HAP-1 (cell line): ENCODE results near the gene UGT2B10.

ENCODE experiments used
- DNase-seq, 2 experiments: peaks; one replicate each; pipeline ENCODE4 v3.0.0-alpha.2; 2016 to 2020; ENCODE audit warnings: low spot score in 2 of 2
- H3K27me3 ChIP-seq: fragments of 250-450 bp; sonication (Bioruptor Pico); 2 replicates; pipeline ENCODE4 v1.5.1; 2020; ENCODE audit warnings: low read depth, mild to moderate bottlenecking, moderate library complexity
- H3K36me3 ChIP-seq: fragments of 250-450 bp; sonication (Bioruptor Pico); replicated peaks from 2 replicates; pipeline ENCODE4 v1.5.1; 2020; ENCODE audit warnings: mild to moderate bottlenecking
- H3K4me1 ChIP-seq: fragments of 250-450 bp; sonication (Bioruptor Pico); 2 replicates; pipeline ENCODE4 v1.5.1; 2020; ENCODE audit warnings: mild to moderate bottlenecking
- H3K4me3 ChIP-seq: fragments of 250-450 bp; sonication (Bioruptor Pico); 2 replicates; pipeline ENCODE4 v1.5.1; 2020; ENCODE audit warnings: mild to moderate bottlenecking, moderate library complexity
- H3K9me3 ChIP-seq: fragments of 250-450 bp; sonication (Bioruptor Pico); 2 replicates; pipeline ENCODE4 v1.5.1; 2020; ENCODE audit warnings: mild to moderate bottlenecking, moderate library complexity
- in situ Hi-C: fragments of 300-500 bp; cut with MboI; formaldehyde crosslinking; loops from 3 replicates; pipeline ENCODE4 v1.14.3; 2020; ENCODE audit warnings: low sequenced_read_pairs, inconsistent platforms, mixed read lengths

The UGT2B10 gene

GRCh38 chr4:68855771-68856170, 40.0 kb downstream of the UGT2B10 start:
- Histone ChIP-seq H3K36me3 (no peaks in the 10 kb centered on the region), H3K4me1 (no peaks in the 10 kb centered on the region), H3K4me3 (no peak overlapping the region), H3K27me3 (no peaks in the 10 kb centered on the region), H3K9me3 (no peaks in the 10 kb centered on the region)
- in situ Hi-C loops, result no loop called here
- DNase-seq, result no peak

GRCh38 chr4:68858039-68858438, 42.2 kb downstream of the UGT2B10 start:
- H3K9me3 ChIP-seq, result no peaks in the 10 kb centered on the region
- no peaks in the 10 kb centered on the region for H3K36me3 ChIP-seq
- no peaks in the 10 kb centered on the region for H3K27me3 ChIP-seq
- no peak overlapping the region for H3K4me3 ChIP-seq
- no peaks in the 10 kb centered on the region for H3K4me1 ChIP-seq
- DNase-seq, result no peak
- in situ Hi-C loops, result no loop called here

GRCh38 chr4:68859655-68860054, 43.9 kb downstream of the UGT2B10 start:
- Histone ChIP-seq H3K9me3 (no peaks in the 10 kb centered on the region), H3K36me3 (no peaks in the 10 kb centered on the region), H3K4me1 (no peaks in the 10 kb centered on the region), H3K4me3 (no peak overlapping the region), H3K27me3 (no peaks in the 10 kb centered on the region)
- in situ Hi-C loops, result no loop called here
- no peak for DNase-seq

- no peaks in the 10 kb centered on the region for H3K9me3 ChIP-seq
- DNase-seq, result no peak
- no peak overlapping the region for H3K4me3 ChIP-seq
- in situ Hi-C loops, result no loop called here
- H3K4me1 ChIP-seq, result no peaks in the 10 kb centered on the region
- no peaks in the 10 kb centered on the region for H3K27me3 ChIP-seq
- H3K36me3 ChIP-seq, result no peaks in the 10 kb centered on the region
Observed at GRCh38 chr4:68861057-68861456, 45.3 kb downstream of the UGT2B10 start.

- DNase-seq, result no peak
- in situ Hi-C loops, result no loop called here
- Histone ChIP-seq H3K36me3 (no peaks in the 10 kb centered on the region), H3K27me3 (no peaks in the 10 kb centered on the region), H3K9me3 (no peaks in the 10 kb centered on the region), H3K4me3 (no peak overlapping the region), H3K4me1 (no peaks in the 10 kb centered on the region)
Observed at GRCh38 chr4:68864438-68865187, 48.8 kb downstream of the UGT2B10 start.

GRCh38 chr4:68865188-68865638, 49.4 kb downstream of the UGT2B10 start:
- Histone ChIP-seq H3K27me3 (no peaks in the 10 kb centered on the region), H3K36me3 (no peaks in the 10 kb centered on the region), H3K9me3 (no peaks in the 10 kb centered on the region), H3K4me3 (no peak overlapping the region), H3K4me1 (no peaks in the 10 kb centered on the region)
- DNase-seq, result no peak
- in situ Hi-C loops, result no loop called here

- in situ Hi-C loops, result no loop called here
- H3K4me3 ChIP-seq, result no peak overlapping the region
- no peaks in the 10 kb centered on the region for H3K36me3 ChIP-seq
- H3K27me3 ChIP-seq, result no peaks in the 10 kb centered on the region
- no peaks in the 10 kb centered on the region for H3K4me1 ChIP-seq
- no peaks in the 10 kb centered on the region for H3K9me3 ChIP-seq
- no peak for DNase-seq
Observed at GRCh38 chr4:68865760-68866159, 50.0 kb downstream of the UGT2B10 start.

GRCh38 chr4:68869274-68869773, 53.5 kb downstream of the UGT2B10 start:
- no peak overlapping the region for H3K4me3 ChIP-seq
- no peak for DNase-seq
- H3K9me3 ChIP-seq, result no peaks in the 10 kb centered on the region
- H3K36me3 ChIP-seq, result no peaks in the 10 kb centered on the region
- in situ Hi-C loops, result no loop called here
- H3K4me1 ChIP-seq, result peaks cover 22% of the 10 kb centered on the region
- H3K27me3 ChIP-seq, result no peaks in the 10 kb centered on the region

- H3K4me1 ChIP-seq, result peaks cover 22% of the 10 kb centered on the region
- in situ Hi-C loops, result no loop called here
- no peaks in the 10 kb centered on the region for H3K36me3 ChIP-seq
- no peaks in the 10 kb centered on the region for H3K27me3 ChIP-seq
- H3K9me3 ChIP-seq, result no peaks in the 10 kb centered on the region
- no peak overlapping the region for H3K4me3 ChIP-seq
- peak in 1 of 2 experiments; percentile 43 for DNase-seq
Observed at GRCh38 chr4:68871809-68872642, 56.2 kb downstream of the UGT2B10 start.

- in situ Hi-C loops, result no loop called here
- Histone ChIP-seq H3K4me1 (peaks cover 22% of the 10 kb centered on the region), H3K36me3 (no peaks in the 10 kb centered on the region), H3K27me3 (no peaks in the 10 kb centered on the region), H3K4me3 (no peak overlapping the region), H3K9me3 (no peaks in the 10 kb centered on the region)
- peak in 1 of 2 experiments; percentile 34 for DNase-seq
Observed at GRCh38 chr4:68872643-68873502, 57.1 kb downstream of the UGT2B10 start.

GRCh38 chr4:68874507-68874906, 58.7 kb downstream of the UGT2B10 start:
- no peaks in the 10 kb centered on the region for H3K9me3 ChIP-seq
- H3K4me3 ChIP-seq, result no peak overlapping the region
- no peaks in the 10 kb centered on the region for H3K36me3 ChIP-seq
- H3K4me1 ChIP-seq, result peaks cover 22% of the 10 kb centered on the region
- H3K27me3 ChIP-seq, result no peaks in the 10 kb centered on the region
- in situ Hi-C loops, result no loop called here
- no peak for DNase-seq

GRCh38 chr4:68877555-68877954, 61.8 kb downstream of the UGT2B10 start:
- Histone ChIP-seq H3K4me1 (peaks cover 11% of the 10 kb centered on the region), H3K27me3 (no peaks in the 10 kb centered on the region), H3K4me3 (no peak overlapping the region), H3K9me3 (no peaks in the 10 kb centered on the region), H3K36me3 (no peaks in the 10 kb centered on the region)
- in situ Hi-C loops, result no loop called here
- DNase-seq, result no peak

- in situ Hi-C loops, result no loop called here
- no peak for DNase-seq
- Histone ChIP-seq H3K4me1 (peaks cover 6% of the 10 kb centered on the region), H3K36me3 (no peaks in the 10 kb centered on the region), H3K9me3 (no peaks in the 10 kb centered on the region), H3K27me3 (no peaks in the 10 kb centered on the region), H3K4me3 (no peak overlapping the region)
Observed at GRCh38 chr4:68878048-68878447, 62.3 kb downstream of the UGT2B10 start.
